Body of pancreas (tissue), 4 donors: ENCODE measurements around the gene TSPEAR. TPM values are rescaled to one million over a fixed set of nuclear protein-coding genes. Genes with fewer than 3 reads are reported as not detected.

Experiments used
- ATAC-seq: fragments of 150-250 bp; one replicate; pipeline ENCODE4 v1.9.1; 2016
- DNase-seq, 4 donors: peaks; one replicate each; pipeline ENCODE4 v3.0.0-alpha.2; 2019
- H3K27ac ChIP-seq, 4 donors: fragments of 200-600 bp; sonication (generic); 1 replicate in 3 of 4; 2 replicates in 1 of 4; pipeline versions ENCODE4 v1.5.1 to v1.6.1; 2016 to 2019; ENCODE audit warnings: mild to moderate bottlenecking in 1 of 4, mixed read lengths in 1 of 4, moderate library complexity in 1 of 4
- H3K27me3 ChIP-seq, 2 donors: fragments of 200-600 bp; sonication (generic); one replicate each; pipeline ENCODE4 v1.6.0; 2016; ENCODE audit warnings: mild to moderate bottlenecking in 1 of 2
- H3K36me3 ChIP-seq, 2 donors: fragments of 200-600 bp; sonication (generic); replicated peaks in 1 of 2; 2 replicates each; pipeline ENCODE4 v1.5.1; 2016; ENCODE audit warnings: low read depth in 2 of 2; ENCODE audit not compliant: insufficient read depth in 1 of 2
- H3K4me1 ChIP-seq: fragments of 200-600 bp; sonication (generic); one replicate; pipeline ENCODE4 v1.6.0; 2016
- H3K4me3 ChIP-seq, 2 donors: fragments of 200-600 bp; sonication (generic); 1 replicate in 1 of 2; 2 replicates in 1 of 2; pipeline ENCODE4 v1.5.1; 2016 to 2019
- H3K9me3 ChIP-seq, 3 donors: fragments of 200-600 bp; sonication (generic); 1 replicate in 2 of 3; 2 replicates in 1 of 3; pipeline ENCODE4 v1.5.1; 2016
- POLR2A ChIP-seq, 3 donors: fragments of 450-650 bp; IDR thresholded peaks; one replicate each; pipeline ENCODE4 v1.6.1; 2016; ENCODE audit warnings: antibody characterized with exemption in 3 of 3, mild to moderate bottlenecking in 2 of 3
- WGBS, 2 donors: methylation state at CpG; one replicate each; pipeline ENCODE4 v1.1.5; 2017; 5-methylcytosine and 5-hydroxymethylcytosine counted together
- intact Hi-C: fragments of 100-400 bp; cut with DNase I; formaldehyde crosslinking; loops from one replicate; pipeline ENCODE4 v1.15.1; 2023
- total RNA-seq, 2 donors: library from RNA; depleted of rRNA; stranded (reverse); fragments of >200 nt; gene quantifications; one replicate each; pipeline ENCODE4 v1.1.0, GENCODE V29; 2016
- TF ChIP-seq, protein P1 (sequence below), 7 experiments: fragments of 450-650 bp in 4 of 7; fragments of 200-600 bp in 3 of 7; sonication (generic) in 3 of 7; IDR thresholded peaks; one replicate each; pipeline ENCODE4 v1.5.1; 2016 to 2019; ENCODE audit warnings: antibody characterized with exemption in 7 of 7

The TSPEAR gene
- total RNA-seq, 2 donors from 2014 or later = 0.52 TPM; not detected in 1

DNA sequence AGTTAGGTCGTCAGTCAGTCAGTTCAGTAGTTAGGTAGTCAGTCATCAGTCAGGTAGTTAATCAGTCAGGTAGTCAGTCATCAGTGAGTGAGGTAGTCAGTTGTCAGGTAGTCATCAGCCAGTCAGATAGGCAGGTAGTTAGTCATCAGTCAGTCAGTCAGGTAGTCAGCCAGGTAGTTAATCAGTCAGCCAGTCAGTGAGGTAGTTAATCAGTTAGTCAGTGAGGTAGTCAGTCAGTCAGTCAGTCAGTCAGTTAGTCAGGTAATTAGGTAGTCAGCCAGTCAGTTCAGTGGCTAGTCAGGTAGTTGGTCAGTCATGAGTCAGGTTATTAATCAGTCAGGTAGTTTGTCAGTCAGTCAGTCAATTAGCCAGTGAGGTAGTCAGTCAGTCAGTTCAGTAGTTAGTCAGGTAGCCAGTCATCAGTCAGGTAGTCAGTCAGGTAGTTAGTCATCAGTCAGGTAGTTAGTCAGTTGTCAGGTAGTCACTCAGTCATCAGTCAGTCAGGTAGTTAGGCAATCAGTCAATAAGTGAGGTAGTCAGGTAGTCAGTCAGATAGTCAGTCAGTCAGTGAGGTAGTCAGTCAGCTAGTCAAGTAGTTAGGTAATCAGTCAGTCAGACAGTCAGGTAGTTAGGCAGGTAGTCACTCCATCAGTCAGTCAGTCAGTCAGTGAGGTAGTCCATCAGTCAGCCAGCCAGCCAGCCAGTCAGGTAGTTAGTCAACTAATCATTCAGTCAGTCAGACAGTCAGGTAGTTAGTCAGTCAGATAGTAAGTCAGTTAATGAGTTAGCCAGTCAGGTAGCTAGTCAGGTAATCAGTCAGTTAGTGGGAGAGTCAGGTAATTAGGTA is 187.6 kb downstream of the TSPEAR start:
- Histone ChIP-seq H3K9me3 (no peaks in the 10 kb centered on the region), H3K27me3 (no peaks in the 10 kb centered on the region), H3K4me3 (no peak overlapping the region), H3K27ac (no peak overlapping the region), H3K36me3 (no peaks in the 10 kb centered on the region), H3K4me1 (no peaks in the 10 kb centered on the region)
- DNase-seq (peak in 1 of 4 donors; percentile 2), ATAC-seq (no peak)
- 38 to 78% methylated on average over 1 of the region's 1 CpG for WGBS, 2 donors
- intact Hi-C loops = no loop called here
- TF ChIP-seq, protein P1, sequence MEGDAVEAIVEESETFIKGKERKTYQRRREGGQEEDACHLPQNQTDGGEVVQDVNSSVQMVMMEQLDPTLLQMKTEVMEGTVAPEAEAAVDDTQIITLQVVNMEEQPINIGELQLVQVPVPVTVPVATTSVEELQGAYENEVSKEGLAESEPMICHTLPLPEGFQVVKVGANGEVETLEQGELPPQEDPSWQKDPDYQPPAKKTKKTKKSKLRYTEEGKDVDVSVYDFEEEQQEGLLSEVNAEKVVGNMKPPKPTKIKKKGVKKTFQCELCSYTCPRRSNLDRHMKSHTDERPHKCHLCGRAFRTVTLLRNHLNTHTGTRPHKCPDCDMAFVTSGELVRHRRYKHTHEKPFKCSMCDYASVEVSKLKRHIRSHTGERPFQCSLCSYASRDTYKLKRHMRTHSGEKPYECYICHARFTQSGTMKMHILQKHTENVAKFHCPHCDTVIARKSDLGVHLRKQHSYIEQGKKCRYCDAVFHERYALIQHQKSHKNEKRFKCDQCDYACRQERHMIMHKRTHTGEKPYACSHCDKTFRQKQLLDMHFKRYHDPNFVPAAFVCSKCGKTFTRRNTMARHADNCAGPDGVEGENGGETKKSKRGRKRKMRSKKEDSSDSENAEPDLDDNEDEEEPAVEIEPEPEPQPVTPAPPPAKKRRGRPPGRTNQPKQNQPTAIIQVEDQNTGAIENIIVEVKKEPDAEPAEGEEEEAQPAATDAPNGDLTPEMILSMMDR (IDR thresholded peaks at IDR 0.05) = no peak
- no peak for TF ChIP-seq POLR2A (IDR thresholded peaks at IDR 0.05)

DNA sequence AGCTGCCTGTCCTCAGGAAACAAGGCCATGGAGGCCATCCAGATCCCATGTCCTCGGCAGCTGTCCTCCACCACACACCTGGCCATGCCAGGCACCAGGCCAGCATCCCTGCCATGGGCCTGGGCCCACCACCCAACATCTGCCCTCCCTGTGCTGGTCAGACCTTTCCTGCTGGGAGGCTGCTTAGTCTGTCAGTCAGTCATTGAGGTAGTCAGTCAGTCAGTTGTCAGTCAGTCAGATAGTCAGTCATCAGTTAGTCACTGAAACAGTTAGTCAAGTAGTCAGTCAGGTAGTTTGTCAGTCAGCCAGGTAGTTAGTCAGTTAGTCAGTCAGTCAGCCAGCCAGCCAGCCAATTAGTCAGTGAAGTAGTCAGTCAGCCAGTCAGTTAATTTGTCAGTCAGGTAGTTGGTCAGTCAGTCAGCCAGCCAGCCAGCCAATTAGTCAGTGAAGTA is 188.6 kb downstream of the TSPEAR start:
- DNase-seq (peak in 1 of 4 donors; percentile 6), ATAC-seq (no peak)
- H3K36me3 ChIP-seq = no peaks in the 10 kb centered on the region
- no peaks in the 10 kb centered on the region for H3K9me3 ChIP-seq
- intact Hi-C loops = no loop called here
- no peak overlapping the region for H3K4me3 ChIP-seq
- no peaks in the 10 kb centered on the region for H3K27me3 ChIP-seq
- H3K27ac ChIP-seq = no peak overlapping the region
- no peaks in the 10 kb centered on the region for H3K4me1 ChIP-seq
- TF ChIP-seq, protein P1 (IDR thresholded peaks at IDR 0.05) = no peak
- no peak for TF ChIP-seq POLR2A (IDR thresholded peaks at IDR 0.05)
- 60% methylated on average over 1 of the region's 1 CpG; no CpG with 5 or more reads in 1 of the 2 donors for WGBS, 2 donors

DNA sequence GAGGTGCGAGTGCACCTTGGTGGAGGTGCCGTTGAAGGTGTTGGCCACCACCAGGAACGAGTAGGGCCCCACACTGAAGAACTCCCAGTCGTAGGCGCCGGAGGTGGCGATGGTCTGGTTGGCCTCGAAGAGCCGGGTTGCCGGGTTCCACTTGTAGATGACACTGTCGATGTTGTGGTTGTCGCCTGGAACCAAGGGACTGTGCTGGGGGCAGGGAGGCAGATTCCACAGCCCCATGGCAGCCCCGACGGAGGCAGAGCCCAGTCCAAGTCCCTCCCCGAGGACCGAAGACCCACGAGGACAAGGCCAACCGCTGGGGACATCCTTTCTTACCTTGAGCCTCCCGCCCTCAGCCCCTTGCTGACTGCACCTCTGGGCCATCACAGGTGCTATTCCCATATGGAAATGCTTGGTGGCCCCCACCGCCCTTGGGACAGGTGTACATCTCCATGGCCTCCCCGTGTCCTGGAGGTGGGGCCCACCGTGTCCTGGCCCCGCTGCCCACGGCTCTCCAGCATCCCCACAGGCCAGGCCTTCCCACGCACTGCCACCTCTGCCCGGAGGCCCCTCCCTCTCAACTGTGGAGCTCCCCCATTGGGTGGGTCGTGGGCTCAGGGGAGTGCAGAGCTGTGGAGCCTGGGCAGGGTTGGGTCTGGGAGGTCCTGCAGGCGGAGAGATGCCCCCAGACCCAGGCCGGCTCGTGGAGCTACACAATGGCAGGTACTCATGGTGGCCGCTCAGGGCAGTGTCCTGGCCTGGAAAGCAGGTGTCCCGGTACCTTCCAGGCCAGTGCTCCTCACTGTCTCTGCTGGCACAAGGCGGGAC is 189.2 kb downstream of the TSPEAR start:
- intact Hi-C loops = no loop called here
- TF ChIP-seq, protein P1 (IDR thresholded peaks at IDR 0.05) = no peak
- no peak for TF ChIP-seq POLR2A (IDR thresholded peaks at IDR 0.05)
- DNase-seq (peak in 2 of 4 donors; percentile 5 to 9), ATAC-seq (no peak)
- Histone ChIP-seq H3K36me3 (no peaks in the 10 kb centered on the region), H3K4me1 (no peaks in the 10 kb centered on the region), H3K9me3 (no peaks in the 10 kb centered on the region), H3K4me3 (no peak overlapping the region), H3K27me3 (no peaks in the 10 kb centered on the region), H3K27ac (no peak overlapping the region)
- 80 to 83% methylated on average over 12 to 26 of the region's 33 CpGs for WGBS, 2 donors

DNA sequence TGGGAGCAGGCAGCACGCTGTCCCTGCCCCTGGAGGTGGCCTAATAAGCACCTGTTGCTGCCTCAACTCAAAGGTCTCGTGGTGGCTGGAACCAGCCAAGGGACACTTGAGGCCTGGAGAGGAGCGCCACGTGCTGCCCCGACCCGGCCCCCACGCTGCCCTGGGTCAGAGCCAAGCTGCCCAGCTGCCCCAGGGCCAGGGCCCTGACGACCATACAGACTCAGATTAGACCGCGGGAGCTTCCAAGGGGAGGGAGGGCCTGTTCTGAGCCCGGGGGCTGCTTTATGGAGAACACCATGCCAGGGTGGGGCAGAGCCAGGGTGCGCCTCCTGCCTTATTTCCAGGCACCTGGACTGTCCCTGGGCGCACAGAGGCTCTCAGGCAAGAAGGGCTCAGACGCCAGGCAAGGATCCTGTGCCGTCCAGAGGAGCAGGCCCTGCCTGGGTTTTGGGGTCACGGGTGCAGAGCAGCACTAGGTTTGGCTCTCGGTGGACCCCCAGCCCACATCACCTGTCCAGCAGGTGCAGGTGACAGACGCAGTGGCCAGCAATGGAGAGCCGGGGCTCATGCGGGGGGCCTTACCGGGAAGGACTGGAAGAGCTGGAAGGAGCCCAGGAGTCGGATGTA is 190.0 kb downstream of the TSPEAR start:
- no peaks in the 10 kb centered on the region for H3K27me3 ChIP-seq

More for the DNA sequence above, 190.0 kb downstream of the TSPEAR start:
- ATAC-seq (no peak), DNase-seq (peak in 2 of 4 donors; percentile 4 to 8)
- H3K27ac ChIP-seq = no peak overlapping the region
- intact Hi-C loops = no loop called here
- 75 to 80% methylated on average over 3 to 19 of the region's 22 CpGs for WGBS, 2 donors
- no peaks in the 10 kb centered on the region for H3K36me3 ChIP-seq
- no peak overlapping the region for H3K4me3 ChIP-seq
- H3K9me3 ChIP-seq = no peaks in the 10 kb centered on the region
- no peak for TF ChIP-seq POLR2A (IDR thresholded peaks at IDR 0.05)
- TF ChIP-seq, protein P1 (IDR thresholded peaks at IDR 0.05) = no peak
- H3K4me1 ChIP-seq = no peaks in the 10 kb centered on the region
